HepG2 (cell line): Measurements from ENCODE around the gene NUTF2. TPM values are rescaled to one million over a fixed set of nuclear protein-coding genes. Genes with fewer than 3 reads are reported as not detected.

ENCODE experiments used
- AKAP8 ChIP-seq: sonication (generic); formaldehyde crosslinking; IDR thresholded peaks from 2 replicates; pipeline ENCODE4 v1.5.1; 2020; ENCODE audit warnings: mild to moderate bottlenecking, missing genetic modification reagents
- ASH2L ChIP-seq: fragments of 300-600, 200-600 bp; sonication (generic); IDR thresholded peaks from 2 replicates; pipeline ENCODE4 v1.7.0; 2017; ENCODE audit warnings: low read depth, mild to moderate bottlenecking, moderate library complexity, mixed read lengths, low read length; ENCODE audit not compliant: insufficient read length
- GPN1 ChIP-seq: sonication (generic); formaldehyde crosslinking; IDR thresholded peaks from 2 replicates; pipeline ENCODE4 v1.5.1; 2020; ENCODE audit warnings: missing genetic modification reagents, borderline replicate concordance
- PHF8 ChIP-seq: sonication (generic); formaldehyde crosslinking; IDR thresholded peaks from 2 replicates; pipeline ENCODE4 v1.5.0; 2020; ENCODE audit warnings: missing genetic modification reagents
- SMARCC2 ChIP-seq: fragments of 450-650 bp; IDR thresholded peaks from 2 replicates; pipeline ENCODE4 v1.6.1; 2017; ENCODE audit warnings: antibody characterized with exemption, mild to moderate bottlenecking
- ZEB1 ChIP-seq: IDR thresholded peaks from 2 replicates; pipeline ENCODE4 v1.6.1; 2012; ENCODE audit warnings: mild to moderate bottlenecking, low read depth, inconsistent platforms; ENCODE audit not compliant: insufficient replicate concordance
- ZNF543 ChIP-seq: sonication (generic); formaldehyde crosslinking; IDR thresholded peaks from 2 replicates; pipeline ENCODE4 v1.4.0; 2020; ENCODE audit warnings: mild to moderate bottlenecking, missing genetic modification reagents
- ZNF7 ChIP-seq: IDR thresholded peaks from 2 replicates; pipeline ENCODE4 v1.6.1; 2016; ENCODE audit warnings: missing biosample characterization, missing genetic modification reagents
- polyA plus RNA-seq, 8 experiments: library from polyadenylated mRNA; depleted of rRNA in 3 of 8; stranded (reverse) in 7 of 8; unstranded in 1 of 8; fragments of >200 nt; fragmentation: Illumina TruSeq in 4 of 8; extraction: Trizol in 4 of 8; gene quantifications; 2 replicates each; pipeline versions ENCODE4 v1.2.1 to v1.2.3, GENCODE V29; 2011 to 2016; ENCODE audit warnings: low read depth in 4 of 8, missing spikeins in 1 of 8, mixed read lengths in 1 of 8; ENCODE audit not compliant: insufficient read depth in 1 of 8
- total RNA-seq, 5 experiments: library from RNA; depleted of rRNA; stranded (reverse); fragments of >200 nt; fragmentation: Illumina TruSeq; extraction: Trizol; gene quantifications; 2 replicates each; pipeline ENCODE4 v1.2.3, GENCODE V29; 2016; ENCODE audit warnings: low read depth in 1 of 5
- TF ChIP-seq, protein P1 (sequence below): sonication (generic); formaldehyde crosslinking; conservative IDR thresholded peaks from 2 replicates; pipeline ENCODE4 v1.8.0; 2022; ENCODE audit warnings: missing genetic modification reagents
- TF ChIP-seq, protein P2 (sequence below): sonication (generic); formaldehyde crosslinking; IDR thresholded peaks from 2 replicates; pipeline ENCODE4 v1.4.0; 2020; ENCODE audit warnings: missing genetic modification reagents, borderline replicate concordance
- TF ChIP-seq, protein P3 (sequence below): sonication (generic); formaldehyde crosslinking; IDR thresholded peaks from 2 replicates; pipeline ENCODE4 v1.4.0; 2020; ENCODE audit warnings: missing genetic modification reagents
- TF ChIP-seq, protein P4 (sequence below): sonication (generic); formaldehyde crosslinking; IDR thresholded peaks from 2 replicates; pipeline ENCODE4 v1.5.0; 2020; ENCODE audit warnings: mild to moderate bottlenecking, missing genetic modification reagents, borderline replicate concordance
- TF ChIP-seq, protein P5 (sequence below): sonication (generic); formaldehyde crosslinking; IDR thresholded peaks from 2 replicates; pipeline ENCODE4 v1.4.0; 2020; ENCODE audit warnings: mild to moderate bottlenecking, missing genetic modification reagents

Gene NUTF2
- total and polyA plus RNA-seq, 2 of the 13 experiments (the other 11 are each of a cell fraction or from before 2014, with no cell fraction given), result 168 to 214 TPM

DNA sequence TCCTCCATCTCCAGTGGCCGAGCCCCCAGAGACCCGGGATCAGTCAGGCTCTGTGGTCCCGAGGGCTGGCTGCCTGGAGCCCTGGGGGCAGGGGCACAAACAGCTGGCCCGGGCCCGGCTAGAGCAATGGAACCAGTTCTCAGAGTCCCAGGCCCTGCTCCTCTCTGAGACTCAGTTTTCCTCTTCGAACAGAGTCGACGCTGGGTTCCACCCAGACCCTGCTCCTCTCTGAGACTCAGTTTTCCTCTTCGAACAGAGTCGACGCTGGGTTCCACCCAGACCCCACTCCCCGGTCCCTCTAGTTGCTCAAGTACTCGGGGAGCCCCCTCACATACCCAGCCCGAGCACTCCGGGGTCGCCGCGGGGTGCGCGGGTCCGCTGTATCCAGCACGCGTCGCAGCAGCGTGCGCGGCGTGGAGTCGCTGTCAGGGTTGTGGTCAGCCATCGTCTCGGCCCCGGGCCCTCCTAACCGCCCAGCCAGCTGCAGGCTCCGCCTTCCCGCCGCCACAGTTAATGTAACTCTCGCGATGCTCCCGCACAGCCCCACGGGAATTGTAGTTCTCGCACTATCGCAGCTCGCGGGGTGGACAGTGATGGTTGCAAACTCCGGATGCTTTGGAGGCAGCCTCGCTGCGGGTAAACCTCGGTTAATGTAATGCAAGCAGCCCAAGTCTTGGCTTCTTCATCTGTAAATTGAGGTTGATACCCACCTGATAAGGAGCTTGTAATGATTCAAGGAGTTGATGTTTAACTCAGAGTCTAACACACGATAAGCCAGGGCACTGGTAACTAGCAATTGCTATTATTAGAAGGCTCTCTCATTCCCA, 13.1 kb upstream of the NUTF2 start (continued):
- TF ChIP-seq, protein P1, sequence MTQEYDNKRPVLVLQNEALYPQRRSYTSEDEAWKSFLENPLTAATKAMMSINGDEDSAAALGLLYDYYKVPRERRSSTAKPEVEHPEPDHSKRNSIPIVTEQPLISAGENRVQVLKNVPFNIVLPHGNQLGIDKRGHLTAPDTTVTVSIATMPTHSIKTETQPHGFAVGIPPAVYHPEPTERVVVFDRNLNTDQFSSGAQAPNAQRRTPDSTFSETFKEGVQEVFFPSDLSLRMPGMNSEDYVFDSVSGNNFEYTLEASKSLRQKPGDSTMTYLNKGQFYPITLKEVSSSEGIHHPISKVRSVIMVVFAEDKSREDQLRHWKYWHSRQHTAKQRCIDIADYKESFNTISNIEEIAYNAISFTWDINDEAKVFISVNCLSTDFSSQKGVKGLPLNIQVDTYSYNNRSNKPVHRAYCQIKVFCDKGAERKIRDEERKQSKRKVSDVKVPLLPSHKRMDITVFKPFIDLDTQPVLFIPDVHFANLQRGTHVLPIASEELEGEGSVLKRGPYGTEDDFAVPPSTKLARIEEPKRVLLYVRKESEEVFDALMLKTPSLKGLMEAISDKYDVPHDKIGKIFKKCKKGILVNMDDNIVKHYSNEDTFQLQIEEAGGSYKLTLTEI (CRISPR knock-in tag), result no peak
- TF ChIP-seq, protein P2, sequence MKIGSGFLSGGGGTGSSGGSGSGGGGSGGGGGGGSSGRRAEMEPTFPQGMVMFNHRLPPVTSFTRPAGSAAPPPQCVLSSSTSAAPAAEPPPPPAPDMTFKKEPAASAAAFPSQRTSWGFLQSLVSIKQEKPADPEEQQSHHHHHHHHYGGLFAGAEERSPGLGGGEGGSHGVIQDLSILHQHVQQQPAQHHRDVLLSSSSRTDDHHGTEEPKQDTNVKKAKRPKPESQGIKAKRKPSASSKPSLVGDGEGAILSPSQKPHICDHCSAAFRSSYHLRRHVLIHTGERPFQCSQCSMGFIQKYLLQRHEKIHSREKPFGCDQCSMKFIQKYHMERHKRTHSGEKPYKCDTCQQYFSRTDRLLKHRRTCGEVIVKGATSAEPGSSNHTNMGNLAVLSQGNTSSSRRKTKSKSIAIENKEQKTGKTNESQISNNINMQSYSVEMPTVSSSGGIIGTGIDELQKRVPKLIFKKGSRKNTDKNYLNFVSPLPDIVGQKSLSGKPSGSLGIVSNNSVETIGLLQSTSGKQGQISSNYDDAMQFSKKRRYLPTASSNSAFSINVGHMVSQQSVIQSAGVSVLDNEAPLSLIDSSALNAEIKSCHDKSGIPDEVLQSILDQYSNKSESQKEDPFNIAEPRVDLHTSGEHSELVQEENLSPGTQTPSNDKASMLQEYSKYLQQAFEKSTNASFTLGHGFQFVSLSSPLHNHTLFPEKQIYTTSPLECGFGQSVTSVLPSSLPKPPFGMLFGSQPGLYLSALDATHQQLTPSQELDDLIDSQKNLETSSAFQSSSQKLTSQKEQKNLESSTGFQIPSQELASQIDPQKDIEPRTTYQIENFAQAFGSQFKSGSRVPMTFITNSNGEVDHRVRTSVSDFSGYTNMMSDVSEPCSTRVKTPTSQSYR, result 0 out of 2 replicates have a peak, but pooled peaks have one; percentile 16
- TF ChIP-seq SMARCC2 (no peak), ZEB1 (peak; percentile 23), ASH2L (peak; percentile 58), PHF8 (CRISPR knock-in tag) (peak; percentile 97), GPN1 (CRISPR knock-in tag) (no peak), AKAP8 (peak; percentile 81; the same call in 1 of the 2 replicates), ZNF543 (CRISPR knock-in tag) (peak; percentile 39; the same call in 1 of the 2 replicates), ZNF7 (no peak)
- TF ChIP-seq, protein P3, sequence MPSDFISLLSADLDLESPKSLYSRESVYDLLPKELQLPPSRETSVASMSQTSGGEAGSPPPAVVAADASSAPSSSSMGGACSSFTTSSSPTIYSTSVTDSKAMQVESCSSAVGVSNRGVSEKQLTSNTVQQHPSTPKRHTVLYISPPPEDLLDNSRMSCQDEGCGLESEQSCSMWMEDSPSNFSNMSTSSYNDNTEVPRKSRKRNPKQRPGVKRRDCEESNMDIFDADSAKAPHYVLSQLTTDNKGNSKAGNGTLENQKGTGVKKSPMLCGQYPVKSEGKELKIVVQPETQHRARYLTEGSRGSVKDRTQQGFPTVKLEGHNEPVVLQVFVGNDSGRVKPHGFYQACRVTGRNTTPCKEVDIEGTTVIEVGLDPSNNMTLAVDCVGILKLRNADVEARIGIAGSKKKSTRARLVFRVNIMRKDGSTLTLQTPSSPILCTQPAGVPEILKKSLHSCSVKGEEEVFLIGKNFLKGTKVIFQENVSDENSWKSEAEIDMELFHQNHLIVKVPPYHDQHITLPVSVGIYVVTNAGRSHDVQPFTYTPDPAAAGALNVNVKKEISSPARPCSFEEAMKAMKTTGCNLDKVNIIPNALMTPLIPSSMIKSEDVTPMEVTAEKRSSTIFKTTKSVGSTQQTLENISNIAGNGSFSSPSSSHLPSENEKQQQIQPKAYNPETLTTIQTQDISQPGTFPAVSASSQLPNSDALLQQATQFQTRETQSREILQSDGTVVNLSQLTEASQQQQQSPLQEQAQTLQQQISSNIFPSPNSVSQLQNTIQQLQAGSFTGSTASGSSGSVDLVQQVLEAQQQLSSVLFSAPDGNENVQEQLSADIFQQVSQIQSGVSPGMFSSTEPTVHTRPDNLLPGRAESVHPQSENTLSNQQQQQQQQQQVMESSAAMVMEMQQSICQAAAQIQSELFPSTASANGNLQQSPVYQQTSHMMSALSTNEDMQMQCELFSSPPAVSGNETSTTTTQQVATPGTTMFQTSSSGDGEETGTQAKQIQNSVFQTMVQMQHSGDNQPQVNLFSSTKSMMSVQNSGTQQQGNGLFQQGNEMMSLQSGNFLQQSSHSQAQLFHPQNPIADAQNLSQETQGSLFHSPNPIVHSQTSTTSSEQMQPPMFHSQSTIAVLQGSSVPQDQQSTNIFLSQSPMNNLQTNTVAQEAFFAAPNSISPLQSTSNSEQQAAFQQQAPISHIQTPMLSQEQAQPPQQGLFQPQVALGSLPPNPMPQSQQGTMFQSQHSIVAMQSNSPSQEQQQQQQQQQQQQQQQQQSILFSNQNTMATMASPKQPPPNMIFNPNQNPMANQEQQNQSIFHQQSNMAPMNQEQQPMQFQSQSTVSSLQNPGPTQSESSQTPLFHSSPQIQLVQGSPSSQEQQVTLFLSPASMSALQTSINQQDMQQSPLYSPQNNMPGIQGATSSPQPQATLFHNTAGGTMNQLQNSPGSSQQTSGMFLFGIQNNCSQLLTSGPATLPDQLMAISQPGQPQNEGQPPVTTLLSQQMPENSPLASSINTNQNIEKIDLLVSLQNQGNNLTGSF (CRISPR knock-in tag), result peak; percentile 85; the same call in 1 of the 2 replicates
- TF ChIP-seq, protein P4, sequence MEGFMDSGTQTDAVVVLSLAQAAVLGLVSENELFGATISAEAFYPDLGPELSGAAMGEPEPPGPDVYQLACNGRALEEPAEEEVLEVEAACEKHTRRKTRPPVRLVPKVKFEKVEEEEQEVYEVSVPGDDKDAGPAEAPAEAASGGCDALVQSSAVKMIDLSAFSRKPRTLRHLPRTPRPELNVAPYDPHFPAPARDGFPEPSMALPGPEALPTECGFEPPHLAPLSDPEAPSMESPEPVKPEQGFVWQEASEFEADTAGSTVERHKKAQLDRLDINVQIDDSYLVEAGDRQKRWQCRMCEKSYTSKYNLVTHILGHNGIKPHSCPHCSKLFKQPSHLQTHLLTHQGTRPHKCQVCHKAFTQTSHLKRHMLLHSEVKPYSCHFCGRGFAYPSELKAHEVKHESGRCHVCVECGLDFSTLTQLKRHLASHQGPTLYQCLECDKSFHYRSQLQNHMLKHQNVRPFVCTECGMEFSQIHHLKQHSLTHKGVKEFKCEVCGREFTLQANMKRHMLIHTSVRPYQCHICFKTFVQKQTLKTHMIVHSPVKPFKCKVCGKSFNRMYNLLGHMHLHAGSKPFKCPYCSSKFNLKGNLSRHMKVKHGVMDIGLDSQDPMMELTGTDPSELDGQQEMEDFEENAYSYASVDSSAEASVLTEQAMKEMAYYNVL, result peak; percentile 76; the same call in 1 of the 2 replicates
- TF ChIP-seq, protein P5, sequence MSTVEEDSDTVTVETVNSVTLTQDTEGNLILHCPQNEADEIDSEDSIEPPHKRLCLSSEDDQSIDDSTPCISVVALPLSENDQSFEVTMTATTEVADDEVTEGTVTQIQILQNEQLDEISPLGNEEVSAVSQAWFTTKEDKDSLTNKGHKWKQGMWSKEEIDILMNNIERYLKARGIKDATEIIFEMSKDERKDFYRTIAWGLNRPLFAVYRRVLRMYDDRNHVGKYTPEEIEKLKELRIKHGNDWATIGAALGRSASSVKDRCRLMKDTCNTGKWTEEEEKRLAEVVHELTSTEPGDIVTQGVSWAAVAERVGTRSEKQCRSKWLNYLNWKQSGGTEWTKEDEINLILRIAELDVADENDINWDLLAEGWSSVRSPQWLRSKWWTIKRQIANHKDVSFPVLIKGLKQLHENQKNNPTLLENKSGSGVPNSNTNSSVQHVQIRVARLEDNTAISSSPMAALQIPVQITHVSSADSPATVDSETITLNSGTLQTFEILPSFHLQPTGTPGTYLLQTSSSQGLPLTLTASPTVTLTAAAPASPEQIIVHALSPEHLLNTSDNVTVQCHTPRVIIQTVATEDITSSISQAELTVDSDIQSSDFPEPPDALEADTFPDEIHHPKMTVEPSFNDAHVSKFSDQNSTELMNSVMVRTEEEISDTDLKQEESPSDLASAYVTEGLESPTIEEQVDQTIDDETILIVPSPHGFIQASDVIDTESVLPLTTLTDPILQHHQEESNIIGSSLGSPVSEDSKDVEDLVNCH, result no peak
